ENCODE results near the gene POLG2.
"Not testable (repeated sequence)": the region's sequence is repeated elsewhere in the genome, so short reads cannot be mapped to it uniquely, and the experiment has no call there.

POLG2 gene

GRCh38 chr17:64480951-64481350 is 15.9 kb downstream of the POLG2 start:
- no peak for DNase-seq

- no peak for DNase-seq
Measured at GRCh38 chr17:64477849-64478248, 19.0 kb downstream of the POLG2 start.

- DNase-seq = no peak
Measured at GRCh38 chr17:64472564-64472963, 24.3 kb downstream of the POLG2 start.

GRCh38 chr17:64471440-64471839 is 25.4 kb downstream of the POLG2 start:
- no peak for DNase-seq

- no peak for DNase-seq
Measured at GRCh38 chr17:64470625-64471024, 26.2 kb downstream of the POLG2 start.

- not testable (repeated sequence) for DNase-seq
Measured at GRCh38 chr17:64466834-64467233, 30.0 kb downstream of the POLG2 start.

- DNase-seq = no peak
Measured at GRCh38 chr17:64466019-64466735, 30.7 kb downstream of the POLG2 start.

GRCh38 chr17:64461788-64462187 is 35.1 kb downstream of the POLG2 start:
- no peak for DNase-seq

- DNase-seq = no peak
Measured at GRCh38 chr17:64460955-64461354, 35.9 kb downstream of the POLG2 start.

- DNase-seq = not testable (repeated sequence)
Measured at GRCh38 chr17:64459818-64460217, 37.0 kb downstream of the POLG2 start.

GRCh38 chr17:64459284-64459747 is 37.5 kb downstream of the POLG2 start:
- no peak for DNase-seq

GRCh38 chr17:64458756-64459155 is 38.1 kb downstream of the POLG2 start:
- no peak for DNase-seq

- DNase-seq = no peak
Measured at GRCh38 chr17:64457156-64457555, 39.7 kb downstream of the POLG2 start.

GRCh38 chr17:64455993-64456885 is 40.6 kb downstream of the POLG2 start:
- peak in 3 of 6 experiments; percentile 10 to 43 (median 22) for DNase-seq

GRCh38 chr17:64449545-64449944 is 47.3 kb downstream of the POLG2 start:
- DNase-seq = no peak

GRCh38 chr17:64448665-64449512 is 48.0 kb downstream of the POLG2 start, which contains the start of gene MILR1:
MILR1 (plus strand) TSS chr17:64449115; CDS start chr17:64449169, 54 bp downstream.
- DNase-seq = no peak

- no peak for DNase-seq
Measured at GRCh38 chr17:64447526-64447925, 49.3 kb downstream of the POLG2 start.

GRCh38 chr17:64443086-64443760 is 53.6 kb downstream of the POLG2 start:
- no peak for DNase-seq

- DNase-seq = peak in 3 of 6 experiments; percentile 44 to 65 (median 54)
Measured at GRCh38 chr17:64442541-64442971, 54.3 kb downstream of the POLG2 start.

- DNase-seq = peak in 4 of 6 experiments; percentile 18 to 65 (median 49)
Measured at GRCh38 chr17:64441772-64442540, 54.9 kb downstream of the POLG2 start.

- DNase-seq = no peak
Measured at GRCh38 chr17:64439956-64440355, 56.9 kb downstream of the POLG2 start.

All from stimulated activated naive CD4-positive, alpha-beta T cell (primary cell).